ENCODE data around the gene SLX9.

DNA sequence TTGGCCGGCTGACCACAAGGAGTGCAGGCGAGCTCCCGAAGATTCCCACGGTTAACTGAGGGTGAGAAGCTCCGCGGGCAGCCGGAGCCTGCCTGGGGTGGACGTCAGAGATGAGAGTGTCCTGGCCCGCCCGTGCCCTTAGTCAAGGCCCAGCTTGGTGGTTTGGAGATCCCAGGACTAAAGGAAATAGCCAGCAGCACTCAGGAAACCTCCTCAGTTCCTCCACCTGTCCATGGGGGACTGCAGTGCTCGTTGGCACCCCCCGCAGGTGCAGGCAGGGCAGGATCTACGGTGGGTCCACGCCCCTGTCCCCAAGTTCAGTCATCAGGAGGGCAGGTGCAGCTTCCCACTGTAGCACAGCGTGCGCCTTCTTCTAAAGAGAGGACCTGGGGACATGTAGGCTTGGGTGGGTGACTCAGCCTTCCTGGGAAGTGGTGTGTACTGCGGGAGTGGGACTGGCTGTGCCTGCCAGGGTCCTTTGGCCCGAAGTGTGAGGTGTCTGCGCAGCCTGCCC is 32.5 kb downstream of the SLX9 start:
- TF ChIP-seq CTCF (IDR thresholded peaks at IDR 0.05) (no peak), EZH2 (IDR thresholded peaks at IDR 0.05; ENCODE audit: borderline replicate concordance, insufficient read depth, low read depth, low read length, poor library complexity, severe bottlenecking) (no peak)
